ENCODE data around the gene ABCC1. TPM values are rescaled to one million over a fixed set of nuclear protein-coding genes. Genes with fewer than 3 reads are reported as not detected.

The ABCC1 gene
- polyA plus RNA-seq, 1 of the 3 experiments (the other 2 are of a cell fraction): 23.7 TPM

DNA sequence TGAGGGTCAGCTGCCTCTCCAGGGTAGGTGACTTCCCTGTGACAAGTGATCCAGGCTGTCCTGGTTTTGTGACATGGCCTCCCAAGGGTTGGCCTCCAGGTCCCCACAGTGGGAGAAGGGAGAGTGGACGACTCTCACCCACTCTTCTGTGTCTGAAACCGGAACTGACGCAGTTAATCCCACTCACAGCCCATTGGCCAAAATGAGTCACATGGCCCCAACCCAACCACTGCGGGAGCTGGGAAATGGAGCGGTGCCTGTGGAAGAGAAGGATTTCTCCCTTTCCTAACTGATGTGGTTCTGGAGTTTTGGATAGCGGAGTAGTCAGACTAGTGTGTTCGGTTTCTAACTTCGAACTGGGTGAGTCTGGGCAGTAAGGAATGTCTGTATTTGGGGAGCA, 194.5 kb downstream of the ABCC1 start:
- no peak overlapping the region for H2AFZ ChIP-seq (ENCODE audit: low read depth)
- no peaks in the 10 kb centered on the region for H3K79me2 ChIP-seq (ENCODE audit: insufficient read depth)
- POLR2A ChIA-PET: interaction anchor here (0.7 kb wide), 1 partner anchor 274 kb away, joined by 4 read pairs; no protein-coding TSS in a partner anchor
- CTCF ChIA-PET: interaction anchor here (1.0 kb wide), 1 partner anchor 43 kb away, joined by 3 read pairs; no protein-coding TSS in a partner anchor
- no peaks in the 10 kb centered on the region for H3K9me2 ChIP-seq
- WGBS (ENCODE audit: low lambda C conversion rate): 97% methylated on average over 7 of the region's 8 CpGs
- peaks cover 19 to 31% of the 10 kb centered on the region in 2 experiments for H3K36me3 ChIP-seq (replicated peaks in 1 of 2; ENCODE audit: control insufficient read depth in 1 of 2, insufficient read depth in 2 of 2, low read length in 1 of 2)
- H3F3A ChIP-seq (replicated peaks; ENCODE audit: insufficient read depth): peaks cover 3% of the 10 kb centered on the region
- H3K4me1 ChIP-seq (ENCODE audit: control insufficient read depth in 1 of 2, insufficient read depth in 2 of 2, low read depth in 1 of 2, low read length in 1 of 2): peaks cover 0 to 24% of the 10 kb centered on the region in 2 experiments; a peak in 1 of 4 replicates
- no peaks in the 10 kb centered on the region for H3K9me3 ChIP-seq
- H3K4me2 ChIP-seq: no peak overlapping the region
- no peak for DNase-seq
- no peak overlapping the region for H3K4me3 ChIP-seq (ENCODE audit: low read depth in 2 of 2, low read length in 1 of 2)
- H4K20me1 ChIP-seq (ENCODE audit: insufficient read depth): no peaks in the 10 kb centered on the region
- no peak overlapping the region for H3K27ac ChIP-seq (ENCODE audit: low read depth in 2 of 2, low read length in 1 of 2)
- TF ChIP-seq, protein P1, sequence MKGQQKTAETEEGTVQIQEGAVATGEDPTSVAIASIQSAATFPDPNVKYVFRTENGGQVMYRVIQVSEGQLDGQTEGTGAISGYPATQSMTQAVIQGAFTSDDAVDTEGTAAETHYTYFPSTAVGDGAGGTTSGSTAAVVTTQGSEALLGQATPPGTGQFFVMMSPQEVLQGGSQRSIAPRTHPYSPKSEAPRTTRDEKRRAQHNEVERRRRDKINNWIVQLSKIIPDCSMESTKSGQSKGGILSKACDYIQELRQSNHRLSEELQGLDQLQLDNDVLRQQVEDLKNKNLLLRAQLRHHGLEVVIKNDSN (IDR thresholded peaks at IDR 0.05; ENCODE audit: borderline replicate concordance, low read depth): peak; percentile 74; the same call in 1 of the 2 replicates
- TF ChIP-seq RCOR1 (IDR thresholded peaks at IDR 0.05; ENCODE audit: low read length): no peak
- H3K9ac ChIP-seq: no peak overlapping the region
- H3K27me3 ChIP-seq (ENCODE audit: insufficient read depth): no peaks in the 10 kb centered on the region

DNA sequence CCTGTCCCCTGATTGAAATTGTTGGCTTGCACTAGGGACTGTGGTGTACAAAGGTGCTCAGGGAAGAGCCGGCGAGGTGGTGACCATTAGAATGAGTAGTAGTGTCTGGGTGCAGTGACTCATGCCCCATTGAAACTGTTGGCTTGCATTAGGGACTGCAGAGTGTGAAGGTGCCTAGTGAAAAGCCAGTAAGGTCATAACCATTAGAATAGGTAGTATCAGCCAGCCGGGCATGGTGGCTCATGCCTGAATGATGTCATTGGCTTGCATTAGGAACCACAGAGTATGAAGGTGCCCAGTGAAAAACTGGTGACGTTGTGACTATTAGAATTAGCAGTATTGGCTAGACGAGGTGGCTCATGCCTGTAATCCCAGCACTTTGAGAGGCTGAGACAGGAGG, 195.0 kb downstream of the ABCC1 start:
- Histone ChIP-seq H3K4me3 (ENCODE audit: low read depth in 2 of 2, low read length in 1 of 2) (no peak overlapping the region), H3K9me3 (no peaks in the 10 kb centered on the region), H3F3A (replicated peaks; ENCODE audit: insufficient read depth) (peaks cover 3% of the 10 kb centered on the region), H3K27me3 (ENCODE audit: insufficient read depth) (no peaks in the 10 kb centered on the region), H3K27ac (ENCODE audit: low read depth in 2 of 2, low read length in 1 of 2) (no peak overlapping the region), H4K20me1 (ENCODE audit: insufficient read depth) (no peaks in the 10 kb centered on the region), H3K4me2 (no peak overlapping the region), H2AFZ (ENCODE audit: low read depth) (no peak overlapping the region), H3K9ac (no peak overlapping the region), H3K4me1 (ENCODE audit: control insufficient read depth in 1 of 2, insufficient read depth in 2 of 2, low read depth in 1 of 2, low read length in 1 of 2) (peaks cover 0 to 26% of the 10 kb centered on the region in 2 experiments; a peak in 1 of 4 replicates), H3K79me2 (ENCODE audit: insufficient read depth) (no peaks in the 10 kb centered on the region), H3K36me3 (replicated peaks in 1 of 2; ENCODE audit: control insufficient read depth in 1 of 2, insufficient read depth in 2 of 2, low read length in 1 of 2) (peaks cover 19 to 31% of the 10 kb centered on the region in 2 experiments), H3K9me2 (no peaks in the 10 kb centered on the region)
- WGBS (ENCODE audit: low lambda C conversion rate): 92% methylated on average over 5 of the region's 5 CpGs
- ChIA-PET CTCF (interaction anchor here (1.2 kb wide), 1 partner anchor 270 kb away, joined by 5 read pairs; no protein-coding TSS in a partner anchor), POLR2A (no interaction called here)
- TF ChIP-seq SIN3A (IDR thresholded peaks at IDR 0.05; ENCODE audit: borderline replicate concordance, low read depth, low read length) (no peak), GATA2 (CRISPR knock-in tag; IDR thresholded peaks at IDR 0.05) (no peak)
- no peak for DNase-seq

DNA sequence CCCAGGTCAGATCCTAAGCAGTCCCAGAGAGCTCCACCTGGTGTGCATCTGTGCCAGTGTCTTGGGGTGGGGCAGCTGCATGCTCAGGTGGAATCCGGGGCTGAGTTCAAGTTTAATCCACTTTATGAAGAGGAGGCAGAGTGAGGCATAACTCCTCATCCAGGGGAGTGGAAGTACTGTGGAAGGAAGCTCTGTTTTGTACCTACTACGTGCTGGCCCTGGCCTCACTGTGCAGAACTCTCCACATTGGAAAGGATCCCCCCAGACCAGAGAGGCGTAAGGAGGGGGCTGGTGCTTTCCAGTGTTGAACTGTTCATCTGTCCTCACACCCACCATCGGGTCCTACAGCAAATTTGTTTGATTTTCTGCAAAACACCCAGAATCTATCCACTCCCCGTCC, 195.9 kb downstream of the ABCC1 start:
- Histone ChIP-seq H3F3A (replicated peaks; ENCODE audit: insufficient read depth) (peaks cover 3% of the 10 kb centered on the region), H2AFZ (ENCODE audit: low read depth) (no peak overlapping the region), H3K9ac (no peak overlapping the region), H3K79me2 (ENCODE audit: insufficient read depth) (no peaks in the 10 kb centered on the region), H3K9me2 (no peaks in the 10 kb centered on the region), H3K9me3 (no peaks in the 10 kb centered on the region), H3K27ac (ENCODE audit: low read depth in 2 of 2, low read length in 1 of 2) (no peak overlapping the region; a peak in 1 of 4 replicates), H3K27me3 (ENCODE audit: insufficient read depth) (no peaks in the 10 kb centered on the region), H3K36me3 (replicated peaks in 1 of 2; ENCODE audit: control insufficient read depth in 1 of 2, insufficient read depth in 2 of 2, low read length in 1 of 2) (peaks cover 11 to 24% of the 10 kb centered on the region in 2 experiments), H3K4me2 (no peak overlapping the region), H3K4me1 (ENCODE audit: control insufficient read depth in 1 of 2, insufficient read depth in 2 of 2, low read depth in 1 of 2, low read length in 1 of 2) (peaks cover 0 to 32% of the 10 kb centered on the region in 2 experiments; a peak in 1 of 4 replicates), H4K20me1 (ENCODE audit: insufficient read depth) (no peaks in the 10 kb centered on the region), H3K4me3 (ENCODE audit: low read depth in 2 of 2, low read length in 1 of 2) (no peak overlapping the region)
- DNase-seq: no peak
- POLR2A ChIA-PET: no interaction called here
- WGBS (ENCODE audit: low lambda C conversion rate): 90% methylated on average over 4 of the region's 5 CpGs
- CTCF ChIA-PET: interaction anchor here (1.0 to 1.2 kb wide), 2 partner anchors 45 to 271 kb away, joined by 4 to 5 read pairs; no protein-coding TSS in a partner anchor
- no peak for TF ChIP-seq SIN3A (IDR thresholded peaks at IDR 0.05; ENCODE audit: borderline replicate concordance, low read depth, low read length)
- TF ChIP-seq RAD21 (IDR thresholded peaks at IDR 0.05; ENCODE audit: low read length): no peak
- no peak for TF ChIP-seq JUND (IDR thresholded peaks at IDR 0.05)
- no peak for TF ChIP-seq ELF1 (IDR thresholded peaks at IDR 0.05)
- TF ChIP-seq, protein P2, sequence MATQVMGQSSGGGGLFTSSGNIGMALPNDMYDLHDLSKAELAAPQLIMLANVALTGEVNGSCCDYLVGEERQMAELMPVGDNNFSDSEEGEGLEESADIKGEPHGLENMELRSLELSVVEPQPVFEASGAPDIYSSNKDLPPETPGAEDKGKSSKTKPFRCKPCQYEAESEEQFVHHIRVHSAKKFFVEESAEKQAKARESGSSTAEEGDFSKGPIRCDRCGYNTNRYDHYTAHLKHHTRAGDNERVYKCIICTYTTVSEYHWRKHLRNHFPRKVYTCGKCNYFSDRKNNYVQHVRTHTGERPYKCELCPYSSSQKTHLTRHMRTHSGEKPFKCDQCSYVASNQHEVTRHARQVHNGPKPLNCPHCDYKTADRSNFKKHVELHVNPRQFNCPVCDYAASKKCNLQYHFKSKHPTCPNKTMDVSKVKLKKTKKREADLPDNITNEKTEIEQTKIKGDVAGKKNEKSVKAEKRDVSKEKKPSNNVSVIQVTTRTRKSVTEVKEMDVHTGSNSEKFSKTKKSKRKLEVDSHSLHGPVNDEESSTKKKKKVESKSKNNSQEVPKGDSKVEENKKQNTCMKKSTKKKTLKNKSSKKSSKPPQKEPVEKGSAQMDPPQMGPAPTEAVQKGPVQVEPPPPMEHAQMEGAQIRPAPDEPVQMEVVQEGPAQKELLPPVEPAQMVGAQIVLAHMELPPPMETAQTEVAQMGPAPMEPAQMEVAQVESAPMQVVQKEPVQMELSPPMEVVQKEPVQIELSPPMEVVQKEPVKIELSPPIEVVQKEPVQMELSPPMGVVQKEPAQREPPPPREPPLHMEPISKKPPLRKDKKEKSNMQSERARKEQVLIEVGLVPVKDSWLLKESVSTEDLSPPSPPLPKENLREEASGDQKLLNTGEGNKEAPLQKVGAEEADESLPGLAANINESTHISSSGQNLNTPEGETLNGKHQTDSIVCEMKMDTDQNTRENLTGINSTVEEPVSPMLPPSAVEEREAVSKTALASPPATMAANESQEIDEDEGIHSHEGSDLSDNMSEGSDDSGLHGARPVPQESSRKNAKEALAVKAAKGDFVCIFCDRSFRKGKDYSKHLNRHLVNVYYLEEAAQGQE (IDR thresholded peaks at IDR 0.05; ENCODE audit: low read depth, low read length): no peak
- no peak for TF ChIP-seq RXRA (IDR thresholded peaks at IDR 0.05; ENCODE audit: borderline replicate concordance, low read depth)
- TF ChIP-seq EP300 (IDR thresholded peaks at IDR 0.05; ENCODE audit: borderline replicate concordance in 1 of 2, low read depth in 1 of 2, low read length in 1 of 2): no peak
- TF ChIP-seq, protein P3, sequence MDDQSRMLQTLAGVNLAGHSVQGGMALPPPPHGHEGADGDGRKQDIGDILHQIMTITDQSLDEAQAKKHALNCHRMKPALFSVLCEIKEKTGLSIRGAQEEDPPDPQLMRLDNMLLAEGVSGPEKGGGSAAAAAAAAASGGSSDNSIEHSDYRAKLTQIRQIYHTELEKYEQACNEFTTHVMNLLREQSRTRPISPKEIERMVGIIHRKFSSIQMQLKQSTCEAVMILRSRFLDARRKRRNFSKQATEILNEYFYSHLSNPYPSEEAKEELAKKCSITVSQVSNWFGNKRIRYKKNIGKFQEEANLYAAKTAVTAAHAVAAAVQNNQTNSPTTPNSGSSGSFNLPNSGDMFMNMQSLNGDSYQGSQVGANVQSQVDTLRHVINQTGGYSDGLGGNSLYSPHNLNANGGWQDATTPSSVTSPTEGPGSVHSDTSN (IDR thresholded peaks at IDR 0.05): no peak
- no peak for TF ChIP-seq MEF2A (IDR thresholded peaks at IDR 0.05; ENCODE audit: borderline replicate concordance, low read depth)
- no peak for TF ChIP-seq SMC3 (IDR thresholded peaks at IDR 0.05; ENCODE audit: low read depth, low read length)
- no peak for TF ChIP-seq FOXJ3 (CRISPR knock-in tag; IDR thresholded peaks at IDR 0.05)
- no peak for TF ChIP-seq NFIC (IDR thresholded peaks at IDR 0.05; ENCODE audit: borderline replicate concordance)
- TF ChIP-seq POLR2AphosphoS5 (IDR thresholded peaks at IDR 0.05; ENCODE audit: low read depth, low read length): no peak

Measured in SK-N-SH (cell line).